Glomerular endothelial cell (primary cell): ENCODE data around the gene SOS2. TPM values are rescaled to one million over a fixed set of nuclear protein-coding genes. Genes with fewer than 3 reads are reported as not detected.

ENCODE experiments used
- DNase-seq: peaks from one replicate; pipeline ENCODE4 v3.0.0-alpha.2; 2011; ENCODE audit warnings: low read depth, low spot score; ENCODE audit errors: extremely low read depth
- total RNA-seq: library from RNA; depleted of rRNA; stranded (reverse); fragments of >200 nt; gene quantifications from 2 replicates; pipeline ENCODE4 v1.2.3, GENCODE V29; 2015

Gene SOS2
- total RNA-seq: 21.1 and 25.1 TPM in 2 replicates

DNA sequence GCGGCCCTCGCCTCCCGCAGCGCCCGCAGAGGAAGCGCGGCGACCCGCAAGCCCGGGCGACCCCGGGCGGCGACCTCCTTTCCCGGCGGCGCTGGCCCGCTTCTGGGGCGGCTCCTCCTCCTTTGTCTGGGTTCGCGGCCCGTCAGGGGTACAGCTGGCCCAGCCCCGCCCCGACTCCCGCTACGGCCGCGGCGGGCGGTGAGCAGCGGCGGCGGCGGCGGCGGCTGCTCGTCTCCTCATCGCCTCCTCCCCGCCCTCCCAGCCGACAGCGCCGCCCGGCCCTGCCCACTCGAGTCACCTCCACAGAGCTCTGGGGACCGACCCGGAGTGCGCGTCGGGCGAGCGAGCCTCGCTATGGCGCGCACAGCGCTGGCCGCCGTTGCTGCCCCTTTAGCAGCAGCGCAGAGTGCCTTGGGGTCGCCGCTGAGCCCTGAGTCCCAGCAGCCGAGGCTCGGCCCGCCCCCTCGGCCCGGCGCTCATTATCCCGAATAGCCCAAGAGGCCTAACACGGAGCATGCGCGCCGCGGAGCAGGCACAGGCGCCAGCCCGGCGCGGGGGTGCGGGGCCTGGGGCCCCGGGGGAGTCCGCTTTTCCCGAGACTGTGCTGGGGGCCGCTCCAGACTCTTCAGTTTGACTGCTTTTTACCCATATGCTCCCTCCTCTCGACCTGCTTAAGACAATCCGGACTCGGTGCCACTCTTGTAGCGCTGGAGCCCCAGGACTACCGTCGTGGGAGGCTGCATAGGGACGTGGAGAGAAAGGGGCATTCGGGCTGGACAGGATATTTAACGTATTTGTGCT, at the start of gene SOS2:
Gene SOS2, minus strand, starts transcription at position 104 of the 801 bp plus-strand sequence. CDS start 295 bp downstream, outside the sequence.
- DNase-seq: no peak

- no peak for DNase-seq
Observed at GRCh38 chr14:50272498-50272897, 41.1 kb upstream of the SOS2 start.

- no peak for DNase-seq
Observed at GRCh38 chr14:50270932-50271331, 39.6 kb upstream of the SOS2 start.

DNA sequence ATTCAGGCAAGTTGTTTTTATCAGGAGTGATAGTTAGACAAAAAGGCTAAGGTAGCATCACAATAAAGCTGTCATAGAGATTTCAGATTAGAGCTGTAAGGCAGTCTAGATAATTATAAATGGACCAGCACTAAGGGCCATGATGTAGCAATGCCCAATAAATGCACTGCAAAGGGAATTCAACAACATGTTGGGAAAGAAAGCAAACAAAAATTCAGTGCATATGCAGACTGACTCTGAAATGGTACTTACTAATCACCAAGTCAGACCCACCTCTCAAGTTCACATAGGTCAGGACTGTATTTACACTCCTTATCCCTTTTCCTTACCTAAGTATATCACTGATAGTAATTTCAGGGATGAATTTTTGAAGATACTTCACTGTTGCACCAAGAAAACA, 33.7 kb upstream of the SOS2 start:
- DNase-seq: no peak

GRCh38 chr14:50263321-50263720, 31.9 kb upstream of the SOS2 start:
- no peak for DNase-seq

DNA sequence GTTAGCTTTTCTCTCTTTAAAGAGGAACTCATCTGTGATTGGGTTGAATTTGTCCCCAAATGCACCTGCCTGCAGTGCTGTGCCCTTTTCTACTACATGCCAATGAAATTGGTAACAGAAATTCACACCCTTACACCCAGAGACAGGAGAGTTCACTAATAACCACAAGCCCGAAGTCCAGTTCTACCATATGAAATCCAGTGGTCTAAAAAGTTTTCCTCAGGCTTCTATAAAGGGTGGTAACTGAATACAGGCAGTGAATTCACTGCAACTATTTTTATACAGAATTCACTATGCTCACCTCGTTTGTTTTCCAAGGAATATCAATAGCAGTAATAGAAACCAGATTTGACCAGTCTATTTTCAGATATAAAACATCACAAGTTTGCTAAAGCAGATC, 31.5 kb upstream of the SOS2 start:
- DNase-seq: no peak

DNA sequence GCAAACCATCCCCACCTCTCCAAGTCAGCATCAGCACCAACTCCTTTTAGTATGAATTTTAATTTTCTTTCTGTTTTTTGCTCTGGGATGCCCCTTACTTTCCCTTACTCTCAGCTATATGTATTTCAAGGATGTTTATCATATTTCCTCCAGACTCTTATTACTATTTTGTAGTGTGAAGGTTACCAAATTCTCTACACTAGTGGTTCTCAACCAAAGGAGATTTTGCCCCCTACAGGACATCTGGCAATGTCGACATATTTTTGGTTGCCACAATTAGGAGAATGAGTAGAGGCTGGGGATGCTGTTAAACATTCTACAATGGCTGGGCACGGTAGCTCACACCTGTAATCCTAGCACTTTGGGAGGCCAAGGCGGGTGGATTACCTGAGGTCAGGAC, 29.1 kb upstream of the SOS2 start:
- DNase-seq: peak; percentile 3

DNA sequence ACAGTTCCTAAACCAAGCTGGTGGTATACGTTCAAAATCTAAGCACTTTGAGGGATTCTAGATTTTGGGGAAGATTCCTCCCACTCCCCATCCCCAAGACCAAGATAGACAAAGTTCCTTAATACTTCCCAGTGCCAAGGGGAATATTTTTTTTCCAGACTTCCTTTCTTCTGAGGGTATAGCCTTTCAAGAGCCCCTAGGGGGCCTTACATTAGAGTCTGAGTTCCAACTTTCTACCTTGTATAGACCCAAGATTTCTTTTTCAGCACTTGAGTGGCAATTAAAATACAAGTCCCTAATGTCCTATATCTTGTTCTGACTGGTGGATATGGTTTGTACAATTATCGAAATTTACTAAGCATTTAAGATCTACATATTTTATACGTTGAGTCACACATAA, 28.7 kb upstream of the SOS2 start:
- no peak for DNase-seq

DNA sequence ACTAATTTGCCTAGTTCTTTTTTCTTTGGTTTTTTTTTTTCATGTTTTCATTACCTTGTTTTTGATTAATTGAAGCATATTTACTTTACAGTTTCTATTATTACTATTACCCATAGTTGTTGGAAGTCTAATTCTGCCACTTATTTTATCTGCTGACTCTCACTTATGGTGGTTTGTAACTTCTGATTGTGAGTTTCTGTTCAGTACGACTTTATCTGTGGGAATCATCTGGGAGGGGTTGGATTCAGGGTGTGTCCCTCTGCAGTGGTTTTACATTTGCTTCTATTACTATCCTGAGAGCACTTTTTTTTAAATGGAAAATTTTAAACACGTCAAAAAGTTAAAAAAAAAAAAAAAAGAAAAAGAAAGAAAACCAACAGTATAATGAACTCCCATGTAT, 26.4 kb upstream of the SOS2 start:
- no peak for DNase-seq

DNA sequence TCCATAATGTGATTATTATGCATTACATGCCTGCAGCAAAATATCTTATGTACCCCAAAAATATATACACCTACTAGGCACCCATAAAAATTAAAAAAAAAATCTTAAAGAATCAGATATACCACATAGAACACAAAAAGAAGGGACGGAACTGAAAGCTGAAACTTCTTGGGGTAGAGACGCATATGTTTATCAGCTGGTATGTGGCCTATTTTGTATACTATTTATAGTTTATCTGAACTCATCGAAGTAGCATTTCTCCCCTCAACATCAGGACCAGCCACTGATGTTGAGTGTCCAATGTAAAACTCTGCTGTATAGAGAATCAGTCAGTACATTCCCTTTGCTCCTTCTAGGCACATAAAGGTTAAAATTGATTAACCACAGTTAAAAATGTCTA, 22.9 kb upstream of the SOS2 start:
- no peak for DNase-seq

DNA sequence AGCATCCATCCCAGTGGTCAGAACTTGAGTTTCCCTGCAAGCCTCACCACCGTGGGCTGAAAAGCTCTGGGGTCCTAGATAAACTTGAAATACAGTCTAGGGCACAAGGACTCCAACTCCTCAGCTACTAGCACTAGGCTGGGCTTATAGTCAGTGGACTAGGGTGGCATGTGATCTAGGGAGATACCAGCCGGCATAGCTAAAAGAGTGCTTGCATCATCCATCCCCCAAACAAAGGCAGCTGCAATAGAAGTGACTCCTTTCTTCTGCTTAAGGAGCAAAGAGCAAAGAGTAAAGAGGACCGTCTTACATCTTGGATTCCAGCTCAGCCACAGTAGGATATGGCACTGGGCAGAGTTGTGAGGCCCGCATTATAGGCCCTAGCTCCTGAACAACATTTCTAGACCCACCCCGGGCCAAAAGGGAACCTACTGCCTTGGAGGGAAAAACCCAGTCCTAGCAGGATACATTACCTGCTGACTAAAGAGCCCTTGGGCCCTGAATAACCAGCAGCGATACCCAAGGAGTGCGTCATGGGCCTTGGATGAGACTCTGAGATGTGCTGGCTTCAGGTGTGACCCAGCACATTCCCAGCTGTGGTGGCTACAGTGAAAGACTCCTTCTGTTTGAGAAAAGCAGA, 17.9 kb upstream of the SOS2 start:
- no peak for DNase-seq

DNA sequence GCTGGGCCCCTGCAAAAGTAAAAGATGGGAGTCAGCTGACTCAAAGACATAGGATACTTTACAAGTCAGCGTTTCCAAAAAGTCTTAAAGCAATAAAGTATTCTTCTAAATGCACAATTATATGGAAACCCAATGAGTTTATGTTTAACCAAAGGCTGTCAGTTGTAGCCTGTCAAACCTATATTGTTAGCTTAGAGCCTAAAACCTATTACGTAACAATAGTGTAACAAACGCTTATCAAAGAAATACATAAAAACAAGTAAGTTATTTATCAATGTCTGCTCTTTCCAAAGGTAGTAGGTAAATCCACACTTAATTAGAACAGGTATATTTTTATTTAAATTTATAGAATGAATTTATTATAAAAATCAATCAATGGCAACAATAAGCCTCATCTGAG, 15.9 kb upstream of the SOS2 start:
- no peak for DNase-seq

- no peak for DNase-seq
Observed at GRCh38 chr14:50242566-50243310, 11.4 kb upstream of the SOS2 start.

DNA sequence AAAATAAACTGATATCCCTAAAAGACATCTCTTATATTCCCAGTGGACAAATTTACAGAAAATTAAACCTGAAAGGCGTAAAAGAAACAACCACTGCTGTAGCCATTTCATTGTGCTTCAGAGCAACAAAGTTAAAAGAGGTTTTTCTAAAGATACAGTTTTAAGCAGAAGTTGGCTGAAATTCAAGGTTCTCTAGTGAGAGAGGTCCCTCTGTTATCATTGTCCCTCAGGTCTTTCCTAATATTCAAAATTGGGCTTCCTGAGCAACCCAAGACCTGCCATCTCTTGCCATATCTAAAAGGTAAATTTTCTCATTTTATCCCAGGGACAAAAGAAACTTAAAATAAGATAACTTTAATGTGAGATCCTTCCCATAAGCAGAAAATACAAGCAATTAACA, 10.7 kb upstream of the SOS2 start:
- no peak for DNase-seq

DNA sequence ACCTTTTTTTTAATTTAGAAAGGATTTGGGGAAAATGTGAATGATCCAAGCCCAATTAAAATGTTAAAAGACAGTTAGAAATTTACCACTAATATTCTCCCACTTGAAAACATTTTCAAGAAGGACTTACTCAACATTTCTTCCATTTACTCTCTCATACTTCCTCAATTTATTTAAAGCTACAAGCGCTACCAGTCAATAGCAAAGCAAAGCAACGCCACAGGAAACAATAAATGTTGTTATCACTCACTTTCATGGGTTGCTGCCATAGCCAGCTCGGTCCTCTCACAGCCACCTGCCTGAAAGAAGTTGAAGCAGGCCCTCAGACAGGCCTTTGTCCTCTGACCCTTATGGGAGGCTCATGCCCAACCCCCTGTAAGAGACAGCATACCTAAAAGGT, 6.0 kb upstream of the SOS2 start:
- no peak for DNase-seq

DNA sequence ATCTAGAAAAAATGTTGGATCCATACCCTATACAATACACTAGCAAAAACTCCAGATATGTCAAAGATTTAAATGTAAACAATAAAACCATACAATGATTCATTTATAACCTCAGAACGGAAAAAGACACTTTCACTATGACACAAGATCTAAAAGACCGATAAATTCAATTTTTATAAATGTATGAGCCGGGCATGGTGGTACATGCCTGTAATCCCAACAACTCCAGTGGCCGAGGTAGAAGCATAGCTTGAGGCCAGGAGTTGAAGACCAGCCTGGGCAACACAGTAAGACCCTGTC, 2.5 kb upstream of the SOS2 start:
- DNase-seq: no peak

- DNase-seq: no peak
Observed at GRCh38 chr14:50233166-50233950, 2.0 kb upstream of the SOS2 start.

GRCh38 chr14:50232276-50232642, 881 bp upstream of the SOS2 start:
- DNase-seq: no peak

GRCh38 chr14:50230701-50231474, 490 bp downstream of the SOS2 start:
- DNase-seq: no peak

GRCh38 chr14:50230401-50230700, 1.0 kb downstream of the SOS2 start:
- DNase-seq: no peak

GRCh38 chr14:50229681-50230080, 1.7 kb downstream of the SOS2 start:
- no peak for DNase-seq
